Measurements from ENCODE around the gene TIMM17A. TPM values are rescaled to one million over a fixed set of nuclear protein-coding genes. Genes with fewer than 3 reads are reported as not detected.
"Not testable (repeated sequence)": the region's sequence is repeated elsewhere in the genome, so short reads cannot be mapped to it uniquely, and the experiment has no call there.

The TIMM17A gene
- polyA plus RNA-seq, 4 donors = 61.6 to 67.2 (median 65.0) TPM

DNA sequence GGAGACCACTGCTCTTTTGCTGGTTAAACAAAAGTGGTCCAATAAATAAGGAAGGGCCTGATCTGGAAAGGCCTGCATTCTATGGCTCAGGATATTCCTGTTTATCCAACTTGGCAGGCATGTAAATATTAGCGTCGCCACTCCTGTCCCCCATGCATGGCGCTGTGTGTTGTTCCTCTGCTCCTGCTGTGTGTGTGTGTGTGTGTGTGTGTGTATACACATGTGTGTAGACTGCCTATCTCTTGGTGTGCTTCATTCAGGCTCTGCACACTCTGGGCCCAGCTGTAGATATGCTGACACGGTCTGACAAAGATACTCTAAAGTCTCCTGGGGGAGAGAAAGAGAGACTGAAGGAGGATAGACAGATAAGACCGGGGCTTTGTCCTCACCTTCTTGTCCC, 15.7 kb upstream of the TIMM17A start:
- DNase-seq (ENCODE audit: low read depth in 4 of 4, low spot score in 3 of 4) = no peak

DNA sequence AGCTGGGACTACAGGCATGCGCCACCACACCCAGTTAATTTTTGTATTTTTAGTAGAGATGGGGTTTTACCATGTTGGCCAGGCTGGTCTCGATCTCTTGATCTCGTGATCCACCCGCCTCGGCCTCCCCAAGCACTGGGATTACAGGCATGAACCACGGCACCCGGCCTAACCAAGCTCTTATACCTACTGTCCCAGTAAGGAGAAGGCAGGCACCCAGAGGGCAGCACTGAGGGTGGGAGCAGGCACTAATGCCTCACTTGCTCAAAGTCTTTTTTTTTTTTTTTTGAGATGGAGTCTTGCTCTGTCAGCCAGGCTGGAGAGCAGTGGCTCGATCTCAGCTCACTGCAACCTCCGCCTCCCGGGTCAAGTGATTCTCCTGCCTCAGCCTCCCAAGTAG, 15.0 kb upstream of the TIMM17A start:
- not testable (repeated sequence) for DNase-seq (ENCODE audit: low read depth in 4 of 4, low spot score in 3 of 4)

- peak in 2 of 4 donors; percentile 40 to 60 for DNase-seq (ENCODE audit: low read depth in 4 of 4, low spot score in 3 of 4)
These were observed 13.7 kb upstream of the TIMM17A start for GRCh38 chr1:201941420-201942128.

DNA sequence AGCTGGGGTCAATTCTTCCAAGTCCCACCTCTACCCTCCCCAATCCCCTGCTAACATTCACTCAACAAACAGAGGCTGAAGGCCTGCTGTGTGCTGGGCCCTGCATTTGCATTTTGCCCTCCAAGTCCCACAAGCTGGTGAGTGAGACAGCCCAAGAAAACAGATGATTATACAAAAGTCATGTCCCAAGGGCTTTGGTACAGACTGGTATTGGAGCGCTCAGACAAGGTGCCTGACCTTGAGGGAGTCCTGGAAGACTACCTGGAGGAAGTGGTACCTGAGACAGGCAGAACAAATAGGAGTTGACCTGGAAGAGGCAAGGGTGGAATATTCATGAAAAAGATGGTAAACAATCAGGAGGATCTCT, 13.2 kb upstream of the TIMM17A start:
- no peak for DNase-seq (ENCODE audit: low read depth in 4 of 4, low spot score in 3 of 4)

DNA sequence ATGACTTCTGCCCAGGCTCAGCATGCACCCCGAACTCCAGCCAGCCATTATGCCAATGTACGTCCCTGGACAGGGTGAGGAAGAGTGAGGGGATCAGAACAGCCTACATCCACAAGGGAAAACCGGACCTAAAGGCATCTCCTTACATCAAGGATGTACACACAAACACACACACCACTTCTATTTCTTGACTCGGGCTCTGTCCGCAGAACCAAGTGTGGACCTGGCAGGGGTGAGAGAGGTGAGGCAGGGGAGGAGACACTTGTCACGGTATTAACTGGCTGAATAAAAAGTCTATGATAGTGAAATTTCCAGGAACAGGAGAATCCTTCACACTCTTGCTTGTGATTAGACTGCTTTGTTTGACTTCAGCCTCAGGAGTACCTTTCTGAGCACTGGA, 11.3 kb upstream of the TIMM17A start:
- DNase-seq (ENCODE audit: low read depth in 4 of 4, low spot score in 3 of 4) = no peak

GRCh38 chr1:201944639-201945038, 10.7 kb upstream of the TIMM17A start:
- DNase-seq (ENCODE audit: low read depth in 4 of 4, low spot score in 3 of 4) = no peak

DNA sequence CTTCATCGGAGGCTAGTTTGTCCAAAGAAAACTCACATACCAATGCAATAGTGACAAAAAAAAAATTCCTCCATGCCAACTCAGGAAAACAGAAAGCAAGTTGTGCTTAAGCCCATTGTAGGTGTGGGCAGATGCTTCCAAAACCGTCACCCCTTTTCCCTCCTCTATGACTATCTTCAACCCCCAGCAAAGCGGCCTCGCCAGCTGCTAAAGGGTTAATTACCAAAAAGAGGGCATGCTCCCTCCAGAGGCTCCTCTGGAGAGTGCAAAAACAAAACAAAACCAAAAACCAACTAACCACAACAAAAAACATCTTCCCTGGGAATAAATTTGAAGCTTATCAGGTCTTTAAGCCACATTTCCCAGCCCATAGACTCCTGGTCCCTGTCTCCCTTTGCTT, 10.1 kb upstream of the TIMM17A start:
- DNase-seq (ENCODE audit: low read depth in 4 of 4, low spot score in 3 of 4) = no peak

GRCh38 chr1:201945863-201946223, 9.5 kb upstream of the TIMM17A start:
- DNase-seq (ENCODE audit: low read depth in 4 of 4, low spot score in 3 of 4) = no peak

DNA sequence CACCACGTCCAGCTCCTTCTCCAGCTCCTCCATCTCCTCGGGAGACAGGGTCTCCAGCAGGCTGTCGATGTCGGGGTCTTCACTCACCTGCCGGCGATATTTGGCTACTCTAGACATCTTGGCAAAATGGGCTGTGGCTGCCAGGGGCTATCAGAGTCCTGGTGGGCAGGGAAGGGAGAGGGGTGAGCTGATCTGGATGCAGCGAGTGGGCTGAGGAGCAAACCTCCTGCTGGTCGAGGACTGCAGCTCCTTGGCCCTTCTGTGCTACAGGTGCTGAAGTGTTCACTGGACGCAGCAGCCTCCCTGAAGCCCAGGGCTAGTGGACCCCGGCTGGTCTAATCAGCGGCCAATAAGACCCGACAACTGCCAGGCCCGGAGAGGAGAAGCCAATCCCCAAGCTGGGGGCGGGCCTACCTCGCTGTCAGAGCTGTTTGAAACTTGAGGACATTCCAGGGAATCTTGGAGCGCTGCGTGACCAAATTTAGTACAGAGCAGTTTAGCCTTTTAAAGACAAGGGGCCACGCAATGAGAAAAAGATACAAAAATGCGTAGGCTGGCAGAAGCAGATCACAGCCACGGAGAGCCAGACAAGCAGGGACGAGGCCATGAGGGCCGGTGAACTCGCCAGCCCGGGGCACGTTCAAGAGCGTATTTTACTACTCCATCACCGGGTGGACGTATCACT, 8.9 kb upstream of the TIMM17A start, which contains the start of gene LMOD1:
Gene LMOD1 (minus strand): TSS at position 325 of the 685 bp plus-strand sequence. CDS start 208 bp downstream, at position 117.
- peak; percentile 71 to 88 (median 84) for DNase-seq (ENCODE audit: low read depth in 4 of 4, low spot score in 3 of 4)

DNA sequence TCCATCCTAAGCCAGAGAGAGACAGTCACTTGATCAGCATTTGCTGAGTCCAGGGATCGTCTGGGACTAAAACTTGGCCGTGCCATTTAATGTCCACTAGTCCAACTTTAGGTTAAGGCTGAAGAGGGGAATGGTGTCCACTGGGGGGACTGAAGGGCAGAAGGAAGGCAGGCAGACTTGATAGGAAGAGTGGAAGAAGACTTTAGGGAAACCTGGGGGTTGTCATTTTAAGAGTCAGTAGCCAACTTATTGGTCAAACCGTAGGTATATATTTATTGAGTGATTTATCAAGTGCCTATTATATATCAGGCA, 7.7 kb upstream of the TIMM17A start:
- no peak for DNase-seq (ENCODE audit: low read depth in 4 of 4, low spot score in 3 of 4)

- DNase-seq (ENCODE audit: low read depth in 4 of 4, low spot score in 3 of 4) = no peak
These were observed 5.8 kb upstream of the TIMM17A start for GRCh38 chr1:201949491-201949890.

GRCh38 chr1:201954263-201955008, 867 bp upstream of the TIMM17A start:
- no peak for DNase-seq (ENCODE audit: low read depth in 4 of 4, low spot score in 3 of 4)

- DNase-seq (ENCODE audit: low read depth in 4 of 4, low spot score in 3 of 4) = no peak
These were observed 433 bp downstream of the TIMM17A start for GRCh38 chr1:201955729-201956143.

GRCh38 chr1:201958348-201958747, 3.0 kb downstream of the TIMM17A start:
- DNase-seq (ENCODE audit: low read depth in 4 of 4, low spot score in 3 of 4) = no peak

DNA sequence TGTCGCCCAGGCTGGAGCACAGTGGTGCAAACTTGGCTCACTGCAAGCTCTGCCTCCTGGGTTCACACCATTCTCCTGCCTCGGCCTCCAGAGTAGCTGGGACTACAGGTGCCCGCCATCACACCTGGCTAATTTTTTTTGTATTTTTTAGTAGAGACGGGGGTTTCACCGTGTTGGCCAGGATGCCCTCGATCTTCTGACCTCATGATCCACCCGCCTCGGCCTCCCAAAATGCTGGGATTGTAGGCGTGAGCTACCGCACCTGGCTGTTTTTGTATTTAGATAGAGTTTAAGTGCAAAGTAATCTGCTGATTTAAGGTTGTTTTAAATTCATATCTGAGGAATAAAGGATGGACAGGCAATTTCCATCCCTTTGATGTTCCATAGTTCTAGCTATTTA, 7.1 kb downstream of the TIMM17A start:
- not testable (repeated sequence) for DNase-seq (ENCODE audit: low read depth in 4 of 4, low spot score in 3 of 4)

- no peak for DNase-seq (ENCODE audit: low read depth in 4 of 4, low spot score in 3 of 4)
These were observed 9.0 kb downstream of the TIMM17A start for GRCh38 chr1:201964261-201964660.

DNA sequence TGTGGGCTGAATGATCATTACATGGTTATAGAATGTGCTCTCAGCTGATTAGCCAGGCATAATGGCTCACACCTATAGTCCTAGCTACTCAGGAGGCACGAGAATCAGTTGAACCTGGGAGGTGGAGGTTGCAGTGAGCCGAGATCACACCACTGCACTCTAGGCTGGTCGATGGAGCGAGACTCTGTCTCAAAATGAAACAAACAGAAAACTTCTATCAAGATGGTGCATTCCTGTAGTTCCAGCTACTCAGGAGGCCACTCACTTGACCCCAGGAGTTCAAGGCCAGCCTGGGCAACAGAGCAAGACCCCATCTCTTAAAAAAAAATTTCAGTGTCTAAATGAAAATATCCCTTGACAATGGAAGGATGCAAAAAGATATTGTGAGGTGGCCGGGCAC, 10.9 kb downstream of the TIMM17A start:
- DNase-seq (ENCODE audit: low read depth in 4 of 4, low spot score in 3 of 4) = no peak

- DNase-seq (ENCODE audit: low read depth in 4 of 4, low spot score in 3 of 4) = no peak
These were observed 13.1 kb downstream of the TIMM17A start for GRCh38 chr1:201968202-201968925.

GRCh38 chr1:201970334-201971159, 15.2 kb downstream of the TIMM17A start:
- no peak for DNase-seq (ENCODE audit: low read depth in 4 of 4, low spot score in 3 of 4)

DNA sequence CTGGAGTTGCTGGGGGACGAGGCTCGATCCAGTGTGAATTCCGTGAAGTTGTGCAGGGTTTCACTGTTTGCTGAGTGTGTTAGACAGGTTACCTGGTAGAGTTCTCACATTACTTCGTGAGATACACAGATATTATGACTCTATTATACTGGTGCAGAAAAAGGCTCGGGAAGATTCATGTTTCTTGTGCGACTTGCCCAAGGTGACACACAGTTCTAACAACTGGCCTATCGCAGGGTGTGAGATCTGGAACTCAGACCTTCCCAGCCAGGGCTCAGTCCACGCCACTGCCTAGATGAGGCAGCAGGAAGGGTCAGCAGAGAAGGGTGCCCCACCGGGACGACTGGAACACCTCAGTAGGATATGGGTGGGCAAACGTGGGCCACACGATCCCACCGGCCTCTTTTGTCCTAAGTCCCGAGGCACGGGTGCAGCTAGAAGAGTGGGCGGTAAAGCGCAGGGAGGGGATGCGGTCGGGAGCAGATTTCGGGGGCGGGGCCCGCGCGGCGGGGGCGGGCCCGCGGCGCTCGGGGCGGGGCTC, 26.8 kb downstream of the TIMM17A start:
- DNase-seq (ENCODE audit: low read depth in 4 of 4, low spot score in 3 of 4) = peak in 3 of 4 donors; percentile 40 to 52 (median 47)

All from right renal pelvis (tissue), 4 donors.